Cardiac septum (tissue), 1 donor: Measurements from ENCODE around the gene OR2T2. TPM values are rescaled to one million over a fixed set of nuclear protein-coding genes. Genes with fewer than 3 reads are reported as not detected.

Experiments used
- total RNA-seq: library from RNA; stranded (reverse); fragmentation: NEBNext Ultra II Directional; extraction: Animal tissue kit (Norgen Biotek cat#: 25700); gene quantifications from one replicate; pipeline ENCODE4 v1.2.1, GENCODE V29; 2021
- donor health status: DM: no; HTN: no; CAD: no.

Gene OR2T2
- total RNA-seq, 1 donor from 2014 or later, result not detected

Other genes with a start within 250 kb of the OR2T2 start
- gene OR2M3, start 248.4 kb upstream of the OR2T2 start, total RNA-seq, result not detected
- not detected for gene OR2M4, start 214.2 kb upstream of the OR2T2 start, total RNA-seq
- not detected for gene OR2T33, start 167.7 kb upstream of the OR2T2 start, total RNA-seq
- gene OR2T12, start 142.2 kb upstream of the OR2T2 start, total RNA-seq, result not detected
- not detected for gene OR2M7, start 121.1 kb upstream of the OR2T2 start, total RNA-seq
- not detected for gene OR14C36, start 96.9 kb upstream of the OR2T2 start, total RNA-seq
- gene OR2T4, start 84.0 kb upstream of the OR2T2 start, total RNA-seq, result not detected
- gene OR2T6, start 69.9 kb upstream of the OR2T2 start, total RNA-seq, result not detected
- not detected for gene OR2T1, start 42.6 kb upstream of the OR2T2 start, total RNA-seq
- gene OR2T3, start 27.7 kb downstream of the OR2T2 start, total RNA-seq, result not detected
- not detected for gene OR2T5, start 43.0 kb downstream of the OR2T2 start, total RNA-seq
- not detected for gene OR2G6, start 62.4 kb downstream of the OR2T2 start, total RNA-seq
- gene OR2T29, start 117.1 kb downstream of the OR2T2 start, total RNA-seq, result not detected
- not detected for gene OR2T34, start 129.1 kb downstream of the OR2T2 start, total RNA-seq
- not detected for gene OR2T10, start 152.1 kb downstream of the OR2T2 start, total RNA-seq
- gene OR2T11, start 189.5 kb downstream of the OR2T2 start, total RNA-seq, result not detected
- not detected for gene OR2T35, start 199.6 kb downstream of the OR2T2 start, total RNA-seq
- gene OR2T27, start 209.9 kb downstream of the OR2T2 start, total RNA-seq, result not detected